HG02973 (cell line): ENCODE data around the gene SKA3.
"Not testable (repeated sequence)": the region's sequence is repeated elsewhere in the genome, so short reads cannot be mapped to it uniquely, and the experiment has no call there.

ENCODE experiments used
- ATAC-seq: cut with Tn5 transposase; IDR thresholded peaks from one replicate; pipeline ENCODE4 v1.9.1; 2021; ENCODE audit warnings: moderate library complexity; ENCODE audit not compliant: unreplicated experiment

The SKA3 gene

DNA sequence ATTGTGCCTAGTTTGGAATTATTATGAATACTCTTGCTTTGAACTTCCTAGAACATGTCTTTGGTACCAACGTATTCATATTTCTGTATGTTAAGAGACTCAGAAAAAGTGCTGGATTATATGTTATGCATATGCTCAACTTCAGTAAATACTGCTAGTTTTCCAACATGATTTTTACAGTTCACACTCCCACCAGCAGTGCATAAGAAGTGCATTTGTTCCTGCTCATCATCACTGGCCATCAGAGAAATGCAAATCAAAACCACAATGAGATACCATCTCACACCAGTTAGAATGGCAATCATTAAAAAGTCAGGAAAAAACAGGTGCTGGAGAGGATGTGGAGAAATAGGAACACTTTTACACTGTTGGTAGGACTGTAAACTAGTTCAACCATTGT, 2.6 kb downstream of the SKA3 start:
- not testable (repeated sequence) for ATAC-seq

DNA sequence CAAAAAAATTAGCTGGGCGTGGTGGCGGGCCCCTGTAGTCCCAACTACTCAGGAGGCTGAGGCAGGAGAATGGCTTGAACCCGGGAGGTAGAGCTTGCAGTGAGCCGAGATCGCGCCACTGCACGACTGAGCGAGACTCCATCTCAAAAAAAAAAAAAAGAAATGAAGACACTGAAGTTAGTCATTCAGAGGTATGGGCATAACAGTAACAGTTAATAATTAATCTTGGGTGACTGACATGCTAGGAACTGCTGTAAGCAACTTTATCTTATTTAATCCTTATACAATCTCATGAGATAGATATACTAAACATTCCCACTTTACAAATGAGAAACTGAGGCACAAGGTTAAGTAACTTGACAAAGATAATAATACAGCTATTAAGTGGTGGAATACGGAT, 4.9 kb downstream of the SKA3 start:
- no peak for ATAC-seq

DNA sequence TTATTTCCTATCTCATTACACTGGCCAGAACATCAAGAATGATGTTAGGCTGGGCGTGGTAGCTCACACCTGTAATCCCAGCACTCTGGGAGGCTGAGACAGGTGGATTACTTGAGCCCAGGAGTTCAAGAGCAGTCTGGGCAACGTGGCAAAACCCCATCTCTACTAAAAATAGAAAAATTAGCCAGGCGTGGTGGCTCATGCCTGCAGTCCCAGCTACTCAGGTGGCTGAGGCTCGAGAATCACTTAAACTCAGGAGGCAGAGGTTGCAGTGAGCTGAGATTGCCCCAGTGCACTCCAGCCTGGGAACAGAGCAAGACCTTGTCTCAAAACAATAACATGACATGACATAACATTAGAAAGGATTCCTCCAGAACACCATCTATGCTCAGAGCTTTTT, 10.7 kb downstream of the SKA3 start:
- not testable (repeated sequence) for ATAC-seq

- no peak for ATAC-seq
Observed at GRCh38 chr13:21164631-21165030, 11.7 kb downstream of the SKA3 start.

GRCh38 chr13:21152251-21152899, 24.0 kb downstream of the SKA3 start:
- ATAC-seq, result no peak

DNA sequence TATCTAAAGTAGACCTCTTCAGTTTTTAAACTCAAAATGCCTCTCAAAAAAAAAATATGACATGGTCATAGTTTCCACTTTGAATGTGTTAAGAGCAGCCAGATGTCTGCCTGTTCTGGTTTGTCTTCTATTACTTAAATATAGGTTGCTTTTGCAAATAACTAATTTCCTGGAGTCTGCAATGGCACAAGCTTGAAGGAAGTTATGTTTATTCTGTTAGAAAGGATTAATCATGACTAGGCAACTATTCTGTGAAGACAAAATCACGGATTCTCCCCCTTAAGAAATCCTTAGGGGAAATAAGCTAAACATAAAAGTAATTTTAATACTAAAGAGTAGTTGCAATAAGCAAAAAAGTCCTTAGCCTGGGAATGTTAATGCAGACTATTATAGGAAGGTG, 26.3 kb downstream of the SKA3 start:
- ATAC-seq, result no peak

GRCh38 chr13:21149568-21149967, 26.8 kb downstream of the SKA3 start:
- ATAC-seq, result no peak

DNA sequence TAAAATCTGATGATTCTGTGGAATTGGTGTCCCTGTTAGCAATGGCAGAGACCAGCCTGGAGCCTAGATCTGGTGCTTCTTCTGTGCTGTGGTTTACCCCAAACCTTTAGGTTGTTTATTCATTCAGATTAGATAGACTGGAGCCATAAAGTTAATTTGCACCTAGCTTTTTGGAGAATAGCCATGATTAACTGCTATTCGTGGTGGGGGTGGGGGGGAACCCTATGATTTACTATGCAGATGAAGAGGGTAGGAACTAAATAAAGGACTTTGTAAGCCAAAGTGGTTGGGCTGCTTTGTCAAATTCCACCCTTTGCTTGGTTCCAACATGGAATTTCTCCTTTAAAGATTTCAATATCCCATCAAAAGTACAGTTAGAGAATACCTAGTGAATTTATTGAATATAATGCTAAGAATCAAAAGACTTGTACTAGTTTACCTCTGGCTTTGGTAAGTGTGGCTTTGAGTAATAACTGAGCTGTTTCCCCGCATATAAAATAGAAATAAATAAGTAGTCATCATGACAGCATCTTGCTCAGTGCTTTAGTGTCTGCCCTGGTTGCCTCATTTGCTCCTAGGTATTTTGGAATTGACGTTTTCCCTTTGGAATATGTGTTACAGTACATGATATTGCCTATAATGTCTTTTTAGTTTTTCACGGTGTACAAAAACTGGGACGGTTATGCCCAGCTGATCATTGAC, 27.6 kb downstream of the SKA3 start:
- ATAC-seq, result no peak

GRCh38 chr13:21147827-21148226, 28.5 kb downstream of the SKA3 start:
- no peak for ATAC-seq

DNA sequence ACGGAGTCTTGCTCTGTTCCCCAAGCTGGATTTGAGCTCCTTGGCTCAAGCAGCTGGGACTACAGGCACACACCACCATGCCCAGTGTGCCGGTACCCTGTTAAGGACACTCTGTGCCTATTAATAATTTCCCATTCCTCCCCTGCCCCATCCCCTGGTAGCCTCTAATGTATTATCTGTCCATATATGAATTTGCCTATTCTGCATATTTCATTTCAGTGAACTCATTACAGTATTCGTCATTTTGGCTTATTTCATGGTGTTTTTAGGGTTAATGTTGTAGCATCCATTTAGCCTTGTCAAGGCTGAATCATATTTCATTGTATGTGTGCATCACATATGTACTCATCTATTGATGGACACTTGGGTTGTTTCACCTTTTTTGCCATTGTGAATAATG, 33.6 kb downstream of the SKA3 start:
- no peak for ATAC-seq

GRCh38 chr13:21139374-21139773, 37.0 kb downstream of the SKA3 start:
- ATAC-seq, result no peak

- no peak for ATAC-seq
Observed at GRCh38 chr13:21138561-21138960, 37.8 kb downstream of the SKA3 start.

- ATAC-seq, result no peak
Observed at GRCh38 chr13:21137696-21138095, 38.7 kb downstream of the SKA3 start.

DNA sequence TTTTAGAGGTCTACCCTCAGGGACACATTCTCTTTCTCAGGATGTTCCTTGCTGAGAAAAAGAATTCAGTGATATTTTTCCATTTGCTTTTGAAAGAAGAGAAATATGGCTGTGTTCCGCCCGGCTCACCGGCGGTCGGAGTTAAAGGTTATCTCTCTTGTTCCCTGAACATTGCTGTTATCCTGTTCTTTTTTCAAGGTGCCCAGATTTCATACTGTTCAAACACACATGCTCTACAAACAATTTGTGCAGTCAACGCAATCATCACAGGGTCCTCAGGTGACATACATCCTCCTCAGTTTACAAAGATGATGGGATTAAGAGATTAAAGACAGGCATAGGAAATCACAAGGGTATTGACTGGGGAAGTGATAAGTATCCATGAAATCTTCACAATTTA, 40.5 kb downstream of the SKA3 start:
- not testable (repeated sequence) for ATAC-seq

DNA sequence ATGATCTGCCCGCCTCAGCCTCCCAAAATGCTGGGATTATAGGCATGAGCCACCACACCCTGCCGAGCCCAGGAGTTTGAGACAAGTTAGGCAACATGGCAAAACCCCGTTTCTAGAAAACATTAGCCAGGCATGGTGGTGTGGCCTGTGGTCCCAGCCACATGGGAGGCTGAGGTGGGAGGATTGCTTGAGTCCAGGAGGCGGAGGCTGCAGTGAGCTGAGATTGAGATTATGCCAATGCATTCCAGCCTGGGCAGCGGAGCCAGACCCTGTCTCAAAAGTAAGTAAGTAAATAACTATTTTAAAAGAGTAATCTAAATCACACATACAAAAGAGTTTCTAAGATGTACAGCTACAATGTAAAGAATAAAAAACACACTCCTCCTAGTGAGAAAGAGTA, 41.9 kb downstream of the SKA3 start:
- ATAC-seq, result no peak

DNA sequence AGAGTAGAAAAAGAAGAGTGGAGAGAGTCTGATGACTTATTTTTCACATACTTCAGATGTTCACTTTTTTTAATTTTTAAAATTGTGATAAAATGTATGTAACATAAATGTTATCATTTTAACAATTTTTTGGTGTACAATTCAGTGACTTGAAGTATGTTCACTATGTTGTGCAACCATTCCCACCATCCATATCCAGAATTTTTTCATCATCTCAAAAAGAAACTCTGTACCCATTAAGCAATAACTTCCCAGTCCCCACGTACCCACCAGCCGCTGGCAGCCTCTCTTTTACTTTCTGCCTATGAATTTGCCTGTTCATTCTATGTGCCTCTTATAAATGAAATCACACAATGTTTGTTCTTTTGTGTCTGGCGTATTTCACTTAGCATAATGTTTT, 43.3 kb downstream of the SKA3 start:
- ATAC-seq, result no peak

GRCh38 chr13:21130116-21130515, 46.2 kb downstream of the SKA3 start:
- ATAC-seq, result no peak

GRCh38 chr13:21124852-21125251, 51.5 kb downstream of the SKA3 start:
- no peak for ATAC-seq

- ATAC-seq, result no peak
Observed at GRCh38 chr13:21123956-21124355, 52.4 kb downstream of the SKA3 start.

DNA sequence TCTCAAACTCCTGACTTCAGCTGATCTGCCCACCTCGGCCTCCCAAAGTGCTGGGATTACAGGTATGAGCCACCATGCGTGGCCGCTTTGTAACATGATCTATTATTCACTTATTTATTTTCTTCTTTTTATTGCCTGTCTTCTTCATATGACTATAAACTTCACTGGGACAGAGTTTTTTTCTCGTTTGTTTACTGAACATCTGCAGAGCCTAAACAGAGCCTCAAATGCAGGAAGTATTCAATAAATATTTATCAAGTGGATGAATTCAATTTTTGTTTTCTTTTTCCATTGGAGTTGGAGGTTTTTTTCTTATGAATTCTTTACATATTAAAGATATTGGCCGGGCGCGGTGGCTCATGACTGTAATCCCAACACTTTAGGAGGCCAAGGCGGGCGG, 54.7 kb downstream of the SKA3 start:
- ATAC-seq, result no peak

DNA sequence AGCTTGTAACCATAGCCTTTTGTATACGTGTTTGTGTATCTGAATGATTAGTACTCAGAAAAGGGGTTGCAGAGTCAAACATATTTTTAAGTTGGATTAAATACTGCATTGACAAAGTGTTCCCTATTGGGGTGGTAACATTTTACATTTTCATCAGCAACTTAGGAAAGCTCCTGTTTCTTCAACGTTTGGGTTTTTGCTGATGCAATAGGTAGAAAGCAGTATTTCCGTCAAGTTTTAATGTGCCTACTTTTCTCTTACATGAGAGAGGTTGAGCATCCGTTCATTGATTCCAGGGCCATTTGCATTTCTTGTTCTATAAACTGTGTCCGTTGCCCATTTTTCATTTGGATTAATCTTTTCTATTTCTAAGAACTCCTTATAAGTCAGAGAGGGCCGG, 56.2 kb downstream of the SKA3 start:
- ATAC-seq, result no peak

DNA sequence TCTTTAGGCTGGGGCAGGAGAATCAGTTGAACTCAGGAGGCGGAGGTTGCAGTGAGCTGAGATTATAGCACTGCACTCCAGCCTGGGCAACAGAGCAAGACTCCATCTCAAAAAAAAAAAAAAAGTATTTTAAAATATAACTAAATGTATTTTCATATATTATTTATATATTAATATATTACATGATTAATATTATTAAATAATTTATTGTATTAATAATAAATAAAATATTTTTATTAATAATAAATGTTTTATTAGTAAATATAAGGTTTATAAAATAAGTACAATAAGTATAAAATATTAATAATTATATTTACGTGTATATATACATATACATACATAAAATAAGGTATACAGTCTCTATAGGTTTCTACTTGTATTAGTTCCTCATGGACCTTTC, 56.8 kb downstream of the SKA3 start:
- no peak for ATAC-seq

GRCh38 chr13:21118180-21118579, 58.2 kb downstream of the SKA3 start:
- no peak for ATAC-seq
